Lung (tissue), 12 donors: ENCODE measurements around the gene GPI. TPM values are rescaled to one million over a fixed set of nuclear protein-coding genes. Genes with fewer than 3 reads are reported as not detected.
"Not testable (repeated sequence)": the region's sequence is repeated elsewhere in the genome, so short reads cannot be mapped to it uniquely, and the experiment has no call there.

Source experiments
- ATAC-seq: fragments of 200-7000 bp; cut with Tn5 transposase; one replicate; pipeline ENCODE4 v1.9.1; 2020; ENCODE audit warnings: moderate number of reproducible peaks; ENCODE audit not compliant: insufficient read depth, low FRiP score
- DNase-seq, 3 donors: peaks; one replicate each; pipeline ENCODE4 v3.0.0-alpha.2; 2013 to 2017
- H3K27ac ChIP-seq, 2 donors: one replicate each; pipeline ENCODE4 v1.5.1; 2013; ENCODE audit warnings: mild to moderate bottlenecking in 2 of 2, moderate library complexity in 2 of 2, control low read depth in 1 of 2, inconsistent platforms in 1 of 2, low read depth in 1 of 2, low read length in 1 of 2
- H3K27me3 ChIP-seq, 3 donors: one replicate each; pipeline ENCODE4 v1.5.1; 2013; ENCODE audit warnings: low read length in 2 of 3; ENCODE audit not compliant: control insufficient read depth in 3 of 3, insufficient read depth in 3 of 3
- H3K36me3 ChIP-seq, 4 donors: one replicate each; pipeline ENCODE4 v1.5.1; 2013; ENCODE audit warnings: low read length in 4 of 4, mild to moderate bottlenecking in 1 of 4, moderate library complexity in 1 of 4; ENCODE audit not compliant: control insufficient read depth in 4 of 4, insufficient read depth in 4 of 4
- H3K4me1 ChIP-seq, 5 donors: one replicate each; pipeline ENCODE4 v1.5.1; 2013; ENCODE audit warnings: low read length in 5 of 5, mild to moderate bottlenecking in 2 of 5, moderate library complexity in 1 of 5; ENCODE audit not compliant: control insufficient read depth in 5 of 5, insufficient read depth in 5 of 5
- H3K4me3 ChIP-seq: one replicate; pipeline ENCODE4 v1.5.1; 2013; ENCODE audit warnings: mild to moderate bottlenecking, control low read depth, moderate library complexity
- H3K9ac ChIP-seq, 2 donors: one replicate each; pipeline ENCODE4 v1.5.1; 2013; ENCODE audit warnings: low read length in 2 of 2, control low read depth in 1 of 2; ENCODE audit not compliant: insufficient read depth in 1 of 2
- H3K9me3 ChIP-seq, 4 donors: one replicate each; pipeline ENCODE4 v1.5.1; 2013; ENCODE audit warnings: low read length in 3 of 4, mild to moderate bottlenecking in 1 of 4, moderate library complexity in 1 of 4; ENCODE audit not compliant: control insufficient read depth in 4 of 4, insufficient read depth in 3 of 4
- WGBS, 2 donors: extraction: QIAGEN DNeasy Blood & Tissue Kit; methylation state at CpG; one replicate each; pipeline ENCODE4 v1.1.7; 2013; 5-methylcytosine and 5-hydroxymethylcytosine counted together
- polyA plus RNA-seq, 2 donors: library from polyadenylated mRNA; stranded (reverse); fragments of 200-250 nt; gene quantifications; one replicate each; pipeline ENCODE4 v1.2.1, GENCODE V29; 2013
- total RNA-seq, 2 donors: library from RNA; depleted of rRNA in 1 of 2; stranded (reverse); fragments of >200 nt in 1 of 2; gene quantifications; one replicate each; pipeline ENCODE4 v1.2.1, GENCODE V29; 2014 to 2021
- TF ChIP-seq, protein P1 (sequence below): IDR thresholded peaks from 2 replicates; pipeline ENCODE4 v1.5.1; 2012; ENCODE audit warnings: mild to moderate bottlenecking; ENCODE audit errors: control extremely low read depth, extremely low read depth
- donor health status: control.
- donor health status: control.
- donor health status: Bipolar disorder and iron deficiency.
- donor health status: healthy.
- donor health status: DM: yes; HTN: yes; CAD: no.

The GPI gene
- total and polyA plus RNA-seq, 4 donors: 79.8 to 225 (median 121) TPM

DNA sequence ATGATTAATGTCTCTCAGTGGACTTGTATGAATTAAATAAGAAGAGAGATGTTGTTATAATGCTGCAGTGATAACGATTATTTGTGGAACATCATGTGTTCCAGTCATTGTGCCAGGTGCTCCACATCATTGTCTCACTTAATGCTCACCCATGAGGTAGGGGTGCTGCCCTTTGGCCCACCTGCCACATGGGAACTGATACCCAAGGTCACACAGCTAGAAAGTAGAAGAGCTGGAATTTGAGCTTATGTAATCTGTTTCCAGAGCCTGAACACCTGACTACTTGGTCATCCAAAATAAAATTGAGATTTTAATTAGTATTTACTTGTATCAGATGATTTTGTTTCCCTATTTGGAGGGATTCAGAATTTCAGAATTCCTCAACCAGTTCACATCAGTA lies 36.0 kb upstream of the GPI start:
- Histone ChIP-seq H3K27me3 (no peaks in the 10 kb centered on the region), H3K9ac (no peak overlapping the region), H3K36me3 (peaks cover 4 to 36% (median 15%) of the 10 kb centered on the region in 4 donors), H3K27ac (no peak overlapping the region), H3K9me3 (no peaks in the 10 kb centered on the region), H3K4me1 (peaks cover 0 to 21% (median 10%) of the 10 kb centered on the region in 5 donors), H3K4me3 (no peak overlapping the region)
- ATAC-seq (no peak), DNase-seq (no peak)
- 63 to 66% methylated on average over 1 of the region's 1 CpG for WGBS, 2 donors
- TF ChIP-seq, protein P1, sequence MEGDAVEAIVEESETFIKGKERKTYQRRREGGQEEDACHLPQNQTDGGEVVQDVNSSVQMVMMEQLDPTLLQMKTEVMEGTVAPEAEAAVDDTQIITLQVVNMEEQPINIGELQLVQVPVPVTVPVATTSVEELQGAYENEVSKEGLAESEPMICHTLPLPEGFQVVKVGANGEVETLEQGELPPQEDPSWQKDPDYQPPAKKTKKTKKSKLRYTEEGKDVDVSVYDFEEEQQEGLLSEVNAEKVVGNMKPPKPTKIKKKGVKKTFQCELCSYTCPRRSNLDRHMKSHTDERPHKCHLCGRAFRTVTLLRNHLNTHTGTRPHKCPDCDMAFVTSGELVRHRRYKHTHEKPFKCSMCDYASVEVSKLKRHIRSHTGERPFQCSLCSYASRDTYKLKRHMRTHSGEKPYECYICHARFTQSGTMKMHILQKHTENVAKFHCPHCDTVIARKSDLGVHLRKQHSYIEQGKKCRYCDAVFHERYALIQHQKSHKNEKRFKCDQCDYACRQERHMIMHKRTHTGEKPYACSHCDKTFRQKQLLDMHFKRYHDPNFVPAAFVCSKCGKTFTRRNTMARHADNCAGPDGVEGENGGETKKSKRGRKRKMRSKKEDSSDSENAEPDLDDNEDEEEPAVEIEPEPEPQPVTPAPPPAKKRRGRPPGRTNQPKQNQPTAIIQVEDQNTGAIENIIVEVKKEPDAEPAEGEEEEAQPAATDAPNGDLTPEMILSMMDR: no peak

DNA sequence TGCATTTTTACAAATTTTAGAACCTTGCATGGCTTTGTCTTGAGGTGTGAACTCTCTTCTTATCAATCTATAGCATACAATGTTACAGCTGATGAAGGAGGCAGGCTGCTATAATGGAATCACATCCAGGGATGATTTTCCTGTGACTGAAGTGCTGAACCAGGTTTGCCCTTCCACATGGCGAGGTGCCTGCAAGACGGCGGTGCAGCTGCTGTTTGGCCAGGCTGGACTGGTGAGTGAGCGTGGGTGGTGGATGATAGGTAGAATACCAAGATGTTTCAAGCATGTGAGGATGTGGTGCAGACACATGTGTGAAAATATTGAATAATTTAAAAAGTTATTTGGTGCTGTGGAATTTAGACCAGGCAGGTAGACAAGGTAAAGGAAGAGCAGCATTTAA lies 34.9 kb upstream of the GPI start:
- H3K27me3 ChIP-seq: no peaks in the 10 kb centered on the region
- H3K4me1 ChIP-seq: peaks cover 0 to 17% (median 9%) of the 10 kb centered on the region in 5 donors
- H3K9me3 ChIP-seq: no peaks in the 10 kb centered on the region
- TF ChIP-seq, protein P1: no peak
- 95% methylated on average over 4 of the region's 4 CpGs for WGBS, 2 donors
- H3K9ac ChIP-seq: no peak overlapping the region
- H3K27ac ChIP-seq: no peak overlapping the region
- no peak overlapping the region for H3K4me3 ChIP-seq
- DNase-seq: no peak
- peaks cover 4 to 27% (median 13%) of the 10 kb centered on the region in 4 donors for H3K36me3 ChIP-seq
- ATAC-seq: no peak

DNA sequence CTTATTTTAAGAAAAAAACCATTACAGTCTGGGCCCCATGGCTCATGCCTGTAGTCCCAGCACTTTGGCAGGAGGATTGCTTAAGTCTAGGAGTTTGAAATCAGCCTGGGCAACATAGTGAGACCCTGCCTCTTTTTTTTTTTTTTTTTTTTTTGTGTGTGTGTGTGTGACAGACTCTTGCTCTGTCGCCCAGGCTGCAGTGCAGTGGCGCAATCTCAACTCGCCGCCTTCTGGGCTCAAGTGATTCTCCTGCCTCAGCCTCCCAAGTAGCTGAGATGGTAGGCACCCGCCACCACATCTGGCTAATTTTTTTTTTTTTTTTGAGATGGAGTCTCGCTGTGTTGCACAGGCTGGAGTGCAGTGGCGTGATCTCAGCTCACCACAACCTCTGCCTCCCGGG lies 34.4 kb upstream of the GPI start:
- 97% methylated on average over 8 of the region's 8 CpGs for WGBS, 2 donors
- H3K36me3 ChIP-seq: peaks cover 4 to 25% (median 12%) of the 10 kb centered on the region in 4 donors
- H3K27ac ChIP-seq: not testable (repeated sequence)

DNA sequence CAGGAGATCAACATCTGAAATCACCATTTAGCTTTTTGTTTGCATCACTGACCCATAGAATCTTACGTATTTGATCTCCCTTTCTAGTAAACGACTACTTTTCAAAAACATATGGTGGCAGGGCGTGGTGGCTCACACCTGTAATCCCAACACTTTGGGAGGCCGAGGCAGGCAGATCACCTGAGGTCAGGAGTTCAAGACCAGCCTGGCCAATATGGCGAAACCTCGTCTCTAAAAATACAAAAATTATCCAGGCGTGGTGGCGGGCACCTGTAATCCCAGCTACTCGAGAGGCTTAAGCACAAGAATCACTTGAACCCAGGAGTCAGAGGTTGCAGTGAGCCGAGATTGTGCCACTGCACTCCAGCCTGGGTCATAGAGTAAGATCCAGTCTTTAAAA lies 33.4 kb upstream of the GPI start:
- H3K27me3 ChIP-seq: not testable (repeated sequence)

More for the DNA sequence above, 34.4 kb upstream of the GPI start:
- H3K9ac ChIP-seq, H3K4me3 ChIP-seq, H3K9me3 ChIP-seq, ATAC-seq, H3K27me3 ChIP-seq, DNase-seq: not testable (repeated sequence)
- peaks cover 0 to 12% (median 4%) of the 10 kb centered on the region in 5 donors for H3K4me1 ChIP-seq

More for the DNA sequence above, 33.4 kb upstream of the GPI start:
- not testable (repeated sequence) for H3K4me1 ChIP-seq, H3K9ac ChIP-seq, DNase-seq, H3K4me3 ChIP-seq, ATAC-seq, H3K9me3 ChIP-seq
- WGBS, 2 donors: 95% methylated on average over 10 of the region's 10 CpGs
- Histone ChIP-seq H3K36me3 (peaks cover 4 to 25% (median 13%) of the 10 kb centered on the region in 4 donors), H3K27ac (peak overlapping the region in 1 of 2 donors; percentile 27)
